Muscle of arm (tissue), 14 donors: ENCODE measurements around the gene GCNT2. TPM values are rescaled to one million over a fixed set of nuclear protein-coding genes. Genes with fewer than 3 reads are reported as not detected.
"Not testable (repeated sequence)": the region's sequence is repeated elsewhere in the genome, so short reads cannot be mapped to it uniquely, and the experiment has no call there.

Experiments used
- DNase-seq: peaks from one replicate; pipeline ENCODE4 v3.0.0-alpha.2; 2013
- long read RNA-seq, 11 donors: transcript quantifications; one replicate each; lab custom pipeline, GENCODE V29; 2026
- polyA plus RNA-seq, 12 donors: library from polyadenylated mRNA; unstranded; fragments of 120-200 nt; gene quantifications; one replicate each; pipeline ENCODE4 v1.2.1, GENCODE V29; 2013; ENCODE audit not compliant: insufficient read length in 12 of 12

Gene GCNT2
- polyA plus RNA-seq = 10 to 100 TPM in 1 of 12 donors, 1 to 10 TPM in 10, not detected in 1; 2.4 to 10.2 (median 3.6) TPM
- long read RNA-seq, donor 1, full-length matches to known transcripts = 5 of 5 reads
- long read RNA-seq, donor 1, partial matches to known transcripts = 0 of 5 reads
- long read RNA-seq, donor 1, other reads (novel, unspliced or antisense) = 0 of 5 reads
- long read RNA-seq, donor 2, full-length matches to known transcripts = 1 of 1 reads
- long read RNA-seq, donor 2, partial matches to known transcripts = 0 of 1 reads
- long read RNA-seq, donor 2, other reads (novel, unspliced or antisense) = 0 of 1 reads
- long read RNA-seq, donor 3 = 0 reads
- long read RNA-seq, donor 4 = 0 reads
- long read RNA-seq, donor 5, full-length matches to known transcripts = 1 of 1 reads
- long read RNA-seq, donor 5, partial matches to known transcripts = 0 of 1 reads
- long read RNA-seq, donor 5, other reads (novel, unspliced or antisense) = 0 of 1 reads
- long read RNA-seq, donor 6 = 0 reads
- long read RNA-seq, donor 7 = 0 reads
- long read RNA-seq, donor 8 = 0 reads
- long read RNA-seq, donor 9, full-length matches to known transcripts = 1 of 1 reads
- long read RNA-seq, donor 9, partial matches to known transcripts = 0 of 1 reads
- long read RNA-seq, donor 9, other reads (novel, unspliced or antisense) = 0 of 1 reads
- long read RNA-seq, donor 10 = 0 reads
- long read RNA-seq, donor 11, full-length matches to known transcripts = 2 of 2 reads
- long read RNA-seq, donor 11, partial matches to known transcripts = 0 of 2 reads
- long read RNA-seq, donor 11, other reads (novel, unspliced or antisense) = 0 of 2 reads

- no peak for DNase-seq
Observed at GRCh38 chr6:10521104-10521808, at the start of gene GCNT2. Gene GCNT2 (plus strand): TSS chr6:10521351. CDS start chr6:10528912, 7,561 bp downstream.

- no peak for DNase-seq
Observed at GRCh38 chr6:10472634-10473033, 48.5 kb upstream of the GCNT2 start.

GRCh38 chr6:10478187-10479040, 42.7 kb upstream of the GCNT2 start:
- DNase-seq = peak; percentile 21

GRCh38 chr6:10479939-10480700, 41.0 kb upstream of the GCNT2 start:
- DNase-seq = no peak

GRCh38 chr6:10481101-10481500, 40.0 kb upstream of the GCNT2 start:
- DNase-seq = no peak

GRCh38 chr6:10482636-10483257, 38.4 kb upstream of the GCNT2 start:
- DNase-seq = no peak

GRCh38 chr6:10484912-10485311, 36.2 kb upstream of the GCNT2 start:
- no peak for DNase-seq

GRCh38 chr6:10485406-10485805, 35.7 kb upstream of the GCNT2 start:
- no peak for DNase-seq

GRCh38 chr6:10486215-10486614, 34.9 kb upstream of the GCNT2 start:
- no peak for DNase-seq

- DNase-seq = not testable (repeated sequence)
Observed at GRCh38 chr6:10486944-10487588, 34.1 kb upstream of the GCNT2 start.

GRCh38 chr6:10487668-10488327, 33.4 kb upstream of the GCNT2 start:
- DNase-seq = no peak

GRCh38 chr6:10491463-10491862, 29.7 kb upstream of the GCNT2 start:
- DNase-seq = no peak

- not testable (repeated sequence) for DNase-seq
Observed at GRCh38 chr6:10491905-10492304, 29.2 kb upstream of the GCNT2 start.

GRCh38 chr6:10495029-10495428, 26.1 kb upstream of the GCNT2 start:
- no peak for DNase-seq

- no peak for DNase-seq
Observed at GRCh38 chr6:10505529-10505928, 15.6 kb upstream of the GCNT2 start.

- DNase-seq = no peak
Observed at GRCh38 chr6:10507298-10507697, 13.9 kb upstream of the GCNT2 start.

- DNase-seq = no peak
Observed at GRCh38 chr6:10507715-10508114, 13.4 kb upstream of the GCNT2 start.

GRCh38 chr6:10510592-10511367, 10.4 kb upstream of the GCNT2 start:
- no peak for DNase-seq
